M059J (cell line): ENCODE measurements around the gene ZMYM4. TPM values are rescaled to one million over a fixed set of nuclear protein-coding genes. Genes with fewer than 3 reads are reported as not detected.
"Not testable (repeated sequence)": the region's sequence is repeated elsewhere in the genome, so short reads cannot be mapped to it uniquely, and the experiment has no call there.

Source experiments
- DNase-seq: peaks from one replicate; pipeline ENCODE4 v3.0.0-alpha.2; 2012; ENCODE audit warnings: low read depth
- total RNA-seq: library from RNA; depleted of rRNA; stranded (reverse); fragments of >200 nt; shearing (Covaris generic); gene quantifications from 2 replicates; pipeline ENCODE4 v1.2.3, GENCODE V29; 2014

Gene ZMYM4
- total RNA-seq, 1 experiment from 2014 or later = 36.1 TPM

- DNase-seq = peak; percentile 5
Measured at GRCh38 chr1:35324486-35324885, 56.0 kb downstream of the ZMYM4 start.

GRCh38 chr1:35326246-35326866, 57.8 kb downstream of the ZMYM4 start:
- no peak for DNase-seq

- not testable (repeated sequence) for DNase-seq
Measured at GRCh38 chr1:35331618-35332017, 63.1 kb downstream of the ZMYM4 start.

- DNase-seq = no peak
Measured at GRCh38 chr1:35334485-35334884, 66.0 kb downstream of the ZMYM4 start.

GRCh38 chr1:35340519-35340918, 72.0 kb downstream of the ZMYM4 start:
- DNase-seq = no peak

GRCh38 chr1:35345439-35345981, 77.0 kb downstream of the ZMYM4 start:
- DNase-seq = no peak

- no peak for DNase-seq
Measured at GRCh38 chr1:35350872-35351271, 82.4 kb downstream of the ZMYM4 start.

- DNase-seq = no peak
Measured at GRCh38 chr1:35359995-35360394, 91.5 kb downstream of the ZMYM4 start.

- no peak for DNase-seq
Measured at GRCh38 chr1:35361638-35362037, 93.1 kb downstream of the ZMYM4 start.

- DNase-seq = no peak
Measured at GRCh38 chr1:35364741-35365140, 96.2 kb downstream of the ZMYM4 start.

- DNase-seq = no peak
Measured at GRCh38 chr1:35367914-35368313, 99.4 kb downstream of the ZMYM4 start.

GRCh38 chr1:35369922-35370671, 101.6 kb downstream of the ZMYM4 start:
- no peak for DNase-seq

- DNase-seq = no peak
Measured at GRCh38 chr1:35371506-35371905, 103.0 kb downstream of the ZMYM4 start.

- DNase-seq = peak; percentile 44
Measured at GRCh38 chr1:35377555-35377954, 109.0 kb downstream of the ZMYM4 start.

- DNase-seq = no peak
Measured at GRCh38 chr1:35379317-35380000, 111.0 kb downstream of the ZMYM4 start.

- DNase-seq = not testable (repeated sequence)
Measured at GRCh38 chr1:35380111-35380510, 111.6 kb downstream of the ZMYM4 start.

GRCh38 chr1:35382107-35382506, 113.6 kb downstream of the ZMYM4 start:
- no peak for DNase-seq

- DNase-seq = no peak
Measured at GRCh38 chr1:35386290-35386689, 117.8 kb downstream of the ZMYM4 start.

GRCh38 chr1:35386959-35387358, 118.5 kb downstream of the ZMYM4 start:
- DNase-seq = no peak

- DNase-seq = no peak
Measured at GRCh38 chr1:35390600-35391494, 122.3 kb downstream of the ZMYM4 start.

GRCh38 chr1:35394386-35394785, 125.9 kb downstream of the ZMYM4 start:
- no peak for DNase-seq

- DNase-seq = no peak
Measured at GRCh38 chr1:35398739-35399138, 130.2 kb downstream of the ZMYM4 start.
